DND-41 (cell line): ENCODE data around the gene RAB3GAP2.

Experiments used
- CTCF ChIP-seq: IDR thresholded peaks from 2 replicates; pipeline ENCODE4 v1.5.1; 2012; ENCODE audit warnings: borderline replicate concordance, low read length, moderate library complexity, mild to moderate bottlenecking; ENCODE audit not compliant: poor library complexity, severe bottlenecking; ENCODE audit errors: extremely low read depth
- EZH2 ChIP-seq: IDR thresholded peaks from 3 replicates; pipeline ENCODE4 v1.6.1; 2012; ENCODE audit warnings: borderline replicate concordance, low read depth, mild to moderate bottlenecking, moderate library complexity, low read length, inconsistent platforms; ENCODE audit not compliant: severe bottlenecking

- TF ChIP-seq CTCF (no peak), EZH2 (no peak)
Observed at GRCh38 chr1:220182111-220182510, 90.1 kb downstream of the RAB3GAP2 start.
